GM19397 (cell line): Measurements from ENCODE around the gene THSD7B.
A peak's percentile ranks its signal among the peaks of the same experiment; 100 is the strongest.

ENCODE experiments used
- ATAC-seq: cut with Tn5 transposase; IDR thresholded peaks from one replicate; pipeline ENCODE4 v1.9.1; 2021; ENCODE audit warnings: mild to moderate bottlenecking, moderate library complexity; ENCODE audit not compliant: unreplicated experiment

The THSD7B gene

GRCh38 chr2:137151731-137152130 lies 386.4 kb downstream of the THSD7B start:
- ATAC-seq: no peak

- ATAC-seq: no peak
Measured at GRCh38 chr2:137154946-137155345, 389.6 kb downstream of the THSD7B start.

- no peak for ATAC-seq
Measured at GRCh38 chr2:137155356-137156104, 390.2 kb downstream of the THSD7B start.

- ATAC-seq: no peak
Measured at GRCh38 chr2:137156221-137156844, 391.0 kb downstream of the THSD7B start.

- no peak for ATAC-seq
Measured at GRCh38 chr2:137157851-137158250, 392.5 kb downstream of the THSD7B start.

- ATAC-seq: no peak
Measured at GRCh38 chr2:137161250-137161649, 395.9 kb downstream of the THSD7B start.

- ATAC-seq: no peak
Measured at GRCh38 chr2:137165968-137166367, 400.6 kb downstream of the THSD7B start.

GRCh38 chr2:137167651-137168050 lies 402.3 kb downstream of the THSD7B start:
- ATAC-seq: no peak

- ATAC-seq: no peak
Measured at GRCh38 chr2:137168552-137168951, 403.2 kb downstream of the THSD7B start.

- no peak for ATAC-seq
Measured at GRCh38 chr2:137172162-137172561, 406.8 kb downstream of the THSD7B start.

- ATAC-seq: peak; percentile 73
Measured at GRCh38 chr2:137173463-137173862, 408.1 kb downstream of the THSD7B start.

GRCh38 chr2:137175246-137175645 lies 409.9 kb downstream of the THSD7B start:
- no peak for ATAC-seq

GRCh38 chr2:137178951-137179377 lies 413.6 kb downstream of the THSD7B start:
- ATAC-seq: no peak

GRCh38 chr2:137179542-137179941 lies 414.2 kb downstream of the THSD7B start:
- no peak for ATAC-seq

GRCh38 chr2:137180012-137180411 lies 414.7 kb downstream of the THSD7B start:
- no peak for ATAC-seq

GRCh38 chr2:137181370-137181769 lies 416.0 kb downstream of the THSD7B start:
- no peak for ATAC-seq

GRCh38 chr2:137182071-137182470 lies 416.7 kb downstream of the THSD7B start:
- ATAC-seq: no peak

- no peak for ATAC-seq
Measured at GRCh38 chr2:137183206-137183898, 418.0 kb downstream of the THSD7B start.

GRCh38 chr2:137185378-137186078 lies 420.2 kb downstream of the THSD7B start:
- no peak for ATAC-seq

- ATAC-seq: no peak
Measured at GRCh38 chr2:137187216-137187615, 421.9 kb downstream of the THSD7B start.
